ENCODE data around the gene CUL7. TPM values are rescaled to one million over a fixed set of nuclear protein-coding genes. Genes with fewer than 3 reads are reported as not detected.
A peak's percentile ranks its signal among the peaks of the same experiment; 100 is the strongest.
"Not testable (repeated sequence)": the region's sequence is repeated elsewhere in the genome, so short reads cannot be mapped to it uniquely, and the experiment has no call there.

CUL7 gene
- total and polyA plus RNA-seq, 12 donors: 4.2 to 11.2 (median 8.5) TPM

- H3K27me3 ChIP-seq: no peaks in the 10 kb centered on the region
- no peaks in the 10 kb centered on the region for H3K9me3 ChIP-seq
- ATAC-seq: no peak
- intact Hi-C loops (cut with DNase I): no loop called here
- DNase-seq: no peak
- peaks cover 0 to 4% (median 0%) of the 10 kb centered on the region in 9 donors for H3K4me1 ChIP-seq
- no peak for TF ChIP-seq CTCF (IDR thresholded peaks at IDR 0.05)
- 63 to 69% methylated on average over 4 of the region's 4 CpGs for WGBS, 2 donors
- no peak overlapping the region for H3K4me3 ChIP-seq
- H3K27ac ChIP-seq: no peak overlapping the region
- H3K36me3 ChIP-seq: no peaks in the 10 kb centered on the region
Measured at GRCh38 chr6:43089467-43089866, 35.8 kb upstream of the CUL7 start.

GRCh38 chr6:43088654-43089056 is 35.0 kb upstream of the CUL7 start:
- Histone ChIP-seq H3K36me3 (no peaks in the 10 kb centered on the region), H3K4me3 (no peak overlapping the region), H3K27ac (no peak overlapping the region), H3K27me3 (no peaks in the 10 kb centered on the region), H3K4me1 (peaks cover 0 to 4% (median 0%) of the 10 kb centered on the region in 9 donors), H3K9me3 (no peaks in the 10 kb centered on the region)
- no peak for DNase-seq
- 90 to 97% methylated on average over 4 of the region's 4 CpGs for WGBS, 2 donors
- no peak for TF ChIP-seq CTCF (IDR thresholded peaks at IDR 0.05)
- no peak for ATAC-seq
- intact Hi-C loops (cut with DNase I): no loop called here

- no peak for TF ChIP-seq CTCF (IDR thresholded peaks at IDR 0.05)
- H3K4me3 ChIP-seq: no peak overlapping the region
- no peaks in the 10 kb centered on the region for H3K36me3 ChIP-seq
- 82 to 90% methylated on average over 8 of the region's 8 CpGs for WGBS, 2 donors
- intact Hi-C loops (cut with DNase I): no loop called here
- H3K27ac ChIP-seq: no peak overlapping the region
- ATAC-seq: no peak
- DNase-seq: no peak
- H3K4me1 ChIP-seq: no peaks in the 10 kb centered on the region
- no peaks in the 10 kb centered on the region for H3K9me3 ChIP-seq
- H3K27me3 ChIP-seq: no peaks in the 10 kb centered on the region
Measured at GRCh38 chr6:43086022-43086658, 32.5 kb upstream of the CUL7 start.

- Histone ChIP-seq H3K4me1 (no peaks in the 10 kb centered on the region), H3K4me3 (no peak overlapping the region), H3K9me3 (no peaks in the 10 kb centered on the region), H3K27ac (no peak overlapping the region), H3K27me3 (no peaks in the 10 kb centered on the region), H3K36me3 (no peaks in the 10 kb centered on the region)
- intact Hi-C loops (cut with DNase I): no loop called here
- no peak for TF ChIP-seq CTCF (IDR thresholded peaks at IDR 0.05)
- no peak for DNase-seq
- peak in 2 of 8 donors; percentile 33 to 39 for ATAC-seq
- 69 to 76% methylated on average over 13 of the region's 13 CpGs for WGBS, 2 donors
Measured at GRCh38 chr6:43082806-43083655, 29.4 kb upstream of the CUL7 start.

GRCh38 chr6:43081922-43082321 is 28.3 kb upstream of the CUL7 start:
- H3K9me3 ChIP-seq; intact Hi-C loops (cut with DNase I); ATAC-seq; H3K4me1 ChIP-seq; H3K36me3 ChIP-seq; H3K27ac ChIP-seq; DNase-seq; H3K4me3 ChIP-seq: not testable (repeated sequence)
- H3K27me3 ChIP-seq: peaks cover 0 to 11% (median 8%) of the 10 kb centered on the region in 7 donors
- WGBS, 2 donors: 94 to 95% methylated on average over 9 of the region's 9 CpGs
